ENCODE measurements around the gene UQCC5. TPM values are rescaled to one million over a fixed set of nuclear protein-coding genes. Genes with fewer than 3 reads are reported as not detected.

Gene UQCC5
- polyA plus RNA-seq, 1 donor (not counting 4 experiments of a cell fraction or from before 2014, with no cell fraction given): 20.0 TPM

DNA sequence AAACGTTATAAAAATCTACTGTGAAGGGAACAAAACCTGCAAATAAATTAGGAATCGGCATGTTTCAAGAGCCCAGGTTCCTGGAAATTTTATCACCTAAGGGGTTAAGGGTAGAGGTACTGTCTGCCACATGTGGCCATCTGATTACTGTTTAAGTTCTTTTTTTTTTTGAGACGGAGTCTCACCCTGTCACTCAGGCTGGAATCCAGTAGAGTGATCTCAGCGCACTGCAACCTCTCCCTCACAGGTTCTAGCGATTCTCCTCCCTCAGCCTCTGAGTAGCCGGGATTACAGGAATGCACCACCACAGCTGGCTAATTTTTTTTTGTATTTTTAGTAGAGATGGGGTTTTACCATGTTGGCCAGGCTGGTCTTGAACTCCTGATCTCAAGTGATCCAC is 35.8 kb downstream of the UQCC5 start:
- H3K9me1 ChIP-seq (ENCODE audit: control insufficient read depth, extremely low read depth, insufficient read depth, low read length): no peaks in the 10 kb centered on the region
- dilution Hi-C loops (cut with MboI; ENCODE audit: extremely low pct_ligation_motif_present, low sequenced_read_pairs): no loop called here
- no peak for DNase-seq (ENCODE audit: low read depth, low spot score)
- H3K4me2 ChIP-seq (ENCODE audit: control insufficient read depth, extremely low read depth, insufficient read depth, low read depth, low read length): no peak overlapping the region
- no peak for FAIRE-seq
- no peak overlapping the region for H3K9ac ChIP-seq (ENCODE audit: control insufficient read depth, extremely low read depth, insufficient read depth, low read length)
- H3K4me3 ChIP-seq (ENCODE audit: control insufficient read depth in 2 of 3, extremely low read depth in 1 of 3, insufficient read depth in 2 of 3, low read depth in 1 of 3, low read length in 3 of 3): no peak overlapping the region
- no peak overlapping the region for H3K27ac ChIP-seq (ENCODE audit: control insufficient read depth, insufficient read depth, low read length)
- H3K9me3 ChIP-seq (ENCODE audit: control insufficient read depth, low read depth, low read length): no peaks in the 10 kb centered on the region
- no peaks in the 10 kb centered on the region for H3K79me2 ChIP-seq (ENCODE audit: control insufficient read depth, insufficient read depth, low read length)
- H3K27me3 ChIP-seq (ENCODE audit: control insufficient read depth, extremely low read depth, insufficient read depth, low read length): no peaks in the 10 kb centered on the region
- peaks cover 4 to 6% of the 10 kb centered on the region in 2 experiments for H3K36me3 ChIP-seq (ENCODE audit: control insufficient read depth in 2 of 2, extremely low read depth in 1 of 2, insufficient read depth in 2 of 2, low read length in 2 of 2)
- no peaks in the 10 kb centered on the region for H3K4me1 ChIP-seq (ENCODE audit: control insufficient read depth, extremely low read depth, insufficient read depth, low read length)
- no peak overlapping the region for H2AFZ ChIP-seq (ENCODE audit: control insufficient read depth, low read length)
- TF ChIP-seq EZH2 (IDR thresholded peaks at IDR 0.05; ENCODE audit: low read length): no peak
- H4K20me1 ChIP-seq (ENCODE audit: control insufficient read depth, extremely low read depth, insufficient read depth, low read length): no peaks in the 10 kb centered on the region

- H3K79me2 ChIP-seq (ENCODE audit: control insufficient read depth, insufficient read depth, low read length): no peaks in the 10 kb centered on the region
- H3K9me1 ChIP-seq (ENCODE audit: control insufficient read depth, extremely low read depth, insufficient read depth, low read length): no peaks in the 10 kb centered on the region
- H3K9me3 ChIP-seq (ENCODE audit: control insufficient read depth, low read depth, low read length): no peaks in the 10 kb centered on the region
- no peak overlapping the region for H3K4me3 ChIP-seq (ENCODE audit: control insufficient read depth in 2 of 3, extremely low read depth in 1 of 3, insufficient read depth in 2 of 3, low read depth in 1 of 3, low read length in 3 of 3)
- no peak for FAIRE-seq
- H3K9ac ChIP-seq (ENCODE audit: control insufficient read depth, extremely low read depth, insufficient read depth, low read length): no peak overlapping the region
- no peaks in the 10 kb centered on the region for H3K4me1 ChIP-seq (ENCODE audit: control insufficient read depth, extremely low read depth, insufficient read depth, low read length)
- no peak overlapping the region for H2AFZ ChIP-seq (ENCODE audit: control insufficient read depth, low read length)
- DNase-seq (ENCODE audit: low read depth, low spot score): no peak
- no peaks in the 10 kb centered on the region for H4K20me1 ChIP-seq (ENCODE audit: control insufficient read depth, extremely low read depth, insufficient read depth, low read length)
- H3K4me2 ChIP-seq (ENCODE audit: control insufficient read depth, extremely low read depth, insufficient read depth, low read depth, low read length): no peak overlapping the region
- no peaks in the 10 kb centered on the region for H3K27me3 ChIP-seq (ENCODE audit: control insufficient read depth, extremely low read depth, insufficient read depth, low read length)
- TF ChIP-seq CTCF (optimal IDR thresholded peaks at IDR 0.05 in 1 of 3, IDR thresholded peaks at IDR 0.05 in 1 of 3, conservative IDR thresholded peaks at IDR 0.05 in 1 of 3; ENCODE audit: extremely low read depth in 1 of 3, insufficient read depth in 2 of 3, low read length in 3 of 3): no peak
- no peak for TF ChIP-seq EZH2 (IDR thresholded peaks at IDR 0.05; ENCODE audit: low read length)
- no peak overlapping the region for H3K27ac ChIP-seq (ENCODE audit: control insufficient read depth, insufficient read depth, low read length)
- dilution Hi-C loops (cut with MboI; ENCODE audit: extremely low pct_ligation_motif_present, low sequenced_read_pairs): no loop called here
- H3K36me3 ChIP-seq (ENCODE audit: control insufficient read depth in 2 of 2, extremely low read depth in 1 of 2, insufficient read depth in 2 of 2, low read length in 2 of 2): peaks cover 5 to 9% of the 10 kb centered on the region in 2 experiments
These were observed 37.9 kb downstream of the UQCC5 start for GRCh38 chr3:52574056-52574965.

Small RNA genes within 50 kb of the gene (small RNA-seq; reads per million reads assigned to genes)
- gene RNU6-856P (ENCODE audit: insufficient read length in 3 of 3, low read depth in 3 of 3, low replicate concordance in 1 of 3) (0 reads per million in 3 experiments), gene RNU6ATAC16P (ENCODE audit: insufficient read length in 3 of 3, low read depth in 3 of 3, low replicate concordance in 1 of 3) (0 reads per million in 3 experiments)

Other genes starting within 250 kb of the UQCC5 start
- 4.9 to 5.7 TPM (median 5.0 TPM) in 3 replicates for gene GLYCTK, start 248.8 kb upstream of the UQCC5 start, polyA plus RNA-seq
- gene DNAH1, start 220.3 kb upstream of the UQCC5 start, polyA plus RNA-seq: 0.33 to 1.1 TPM (median 0.70 TPM) in 3 replicates
- gene BAP1, start 126.6 kb upstream of the UQCC5 start, polyA plus RNA-seq: 97.8 to 119 TPM (median 100 TPM) in 3 replicates
- 9.3 to 10.3 TPM (median 9.3 TPM) in 3 replicates for gene PHF7, start 125.9 kb upstream of the UQCC5 start, polyA plus RNA-seq
- 0.03 to 0.14 TPM (median 0.07 TPM) in 3 replicates for gene SEMA3G, start 91.5 kb upstream of the UQCC5 start, polyA plus RNA-seq
- gene TNNC1, start 82.6 kb upstream of the UQCC5 start, polyA plus RNA-seq: 0.22 to 0.35 TPM (median 0.33 TPM) in 3 replicates
- 48.1 to 65.6 TPM (median 48.4 TPM) in 3 replicates for gene NISCH, start 81.0 kb upstream of the UQCC5 start, polyA plus RNA-seq
- gene STAB1, start 41.3 kb upstream of the UQCC5 start, polyA plus RNA-seq: 0.02 TPM in 1 of 3 replicates, not detected in the others
- 54.7 to 63.3 TPM (median 55.0 TPM) in 3 replicates for gene NT5DC2, start 2.7 kb upstream of the UQCC5 start, polyA plus RNA-seq
- gene PBRM1, start 149.3 kb downstream of the UQCC5 start, polyA plus RNA-seq: 20.3 to 26.0 TPM (median 25.7 TPM) in 3 replicates
- 65.7 to 128 TPM (median 77.4 TPM) in 3 replicates for gene GNL3, start 149.4 kb downstream of the UQCC5 start, polyA plus RNA-seq
- gene GLT8D1, start 169.2 kb downstream of the UQCC5 start, polyA plus RNA-seq: 52.6 to 66.4 TPM (median 54.0 TPM) in 3 replicates
- gene SPCS1, start 169.5 kb downstream of the UQCC5 start, polyA plus RNA-seq: 99.4 to 142 TPM (median 140 TPM) in 3 replicates
- gene NEK4, start 234.3 kb downstream of the UQCC5 start, polyA plus RNA-seq: 11.1 to 15.2 TPM (median 13.6 TPM) in 3 replicates
- gene ITIH1, start 241.0 kb downstream of the UQCC5 start, polyA plus RNA-seq: not detected in 3 replicates